IMR-90 (cell line): Measurements from ENCODE around the gene MKX. TPM values are rescaled to one million over a fixed set of nuclear protein-coding genes. Genes with fewer than 3 reads are reported as not detected.

Experiments
- ATAC-seq: fragments of 200-7000 bp; cut with Tn5 transposase; 2 replicates; pipeline ENCODE4 v1.9.1; 2020; ENCODE audit warnings: low read depth, mild to moderate bottlenecking, moderate library complexity
- BruUV-seq: library from RNA; stranded (reverse); fragments of 400-500 nt; replicated peaks from 2 replicates; lab custom pipeline; 2021; lab: Mats Ljungman, UMichigan
- CTCF ChIA-PET: fragments of 300-600 bp; formaldehyde crosslinking; extraction: SDS; loops from one replicate; lab custom pipeline; 2021; ENCODE audit warnings: antibody characterized with exemption; lab: Yijun Ruan, JAX
- POLR2A ChIA-PET: fragments of 300-600 bp; sonication (Branson Sonifier 250); formaldehyde crosslinking; loops from one replicate; lab custom pipeline; 2022; ENCODE audit warnings: antibody characterized with exemption; ENCODE audit not compliant: unreplicated experiment; lab: Charles Lee
- DNase-seq: peaks from one replicate; pipeline ENCODE4 v3.0.0; 2013
- H2AFZ ChIP-seq: replicated peaks from 2 replicates; pipeline ENCODE3; 2013; ENCODE audit warnings: low read length, mild to moderate bottlenecking; ENCODE audit not compliant: poor library complexity
- H2AK5ac ChIP-seq: 2 replicates; pipeline ENCODE4 v1.6.1; 2013; ENCODE audit warnings: low read depth, low read length, inconsistent platforms
- H2AK9ac ChIP-seq: replicated peaks from 2 replicates; pipeline ENCODE3; 2013; ENCODE audit warnings: mild to moderate bottlenecking, low read depth, low read length, moderate library complexity; ENCODE audit not compliant: poor library complexity
- H2BK120ac ChIP-seq: 2 replicates; pipeline ENCODE4 v1.6.1; 2013; ENCODE audit warnings: low read depth, low read length, inconsistent platforms
- H2BK15ac ChIP-seq: 3 replicates; pipeline ENCODE4 v1.6.1; 2013; ENCODE audit warnings: low read depth, low read length, inconsistent platforms
- H2BK20ac ChIP-seq: 2 replicates; pipeline ENCODE4 v1.6.1; 2013; ENCODE audit warnings: low read depth, mild to moderate bottlenecking, inconsistent platforms, low read length, moderate library complexity
- H2BK5ac ChIP-seq: 2 replicates; pipeline ENCODE4 v1.6.1; 2013; ENCODE audit warnings: mild to moderate bottlenecking, low read depth, low read length, inconsistent platforms; ENCODE audit not compliant: poor library complexity, severe bottlenecking
- H3K14ac ChIP-seq: replicated peaks from 2 replicates; pipeline ENCODE4 v1.6.1; 2013; ENCODE audit warnings: low read depth, low read length, inconsistent platforms
- H3K18ac ChIP-seq: 2 replicates; pipeline ENCODE4 v1.6.1; 2013; ENCODE audit warnings: low read depth, low read length, control low read depth
- H3K23ac ChIP-seq: 2 replicates; pipeline ENCODE4 v1.6.1; 2013; ENCODE audit warnings: low read depth, low read length, inconsistent platforms
- H3K27ac ChIP-seq: 2 replicates; pipeline ENCODE4 v1.5.1; 2013; ENCODE audit warnings: mild to moderate bottlenecking, control low read depth, low read length; ENCODE audit not compliant: insufficient read depth
- H3K27me3 ChIP-seq: 2 replicates; pipeline ENCODE4 v1.6.1; 2013; ENCODE audit warnings: low read length; ENCODE audit not compliant: control insufficient read depth, insufficient read depth
- H3K36me3 ChIP-seq: 2 replicates; pipeline ENCODE4 v1.6.1; 2013; ENCODE audit warnings: low read length, mixed read lengths; ENCODE audit not compliant: control insufficient read depth, insufficient read depth
- H3K4ac ChIP-seq: 2 replicates; pipeline ENCODE4 v1.6.1; 2013; ENCODE audit warnings: low read depth, low read length, inconsistent platforms
- H3K4me1 ChIP-seq: 2 replicates; pipeline ENCODE4 v1.6.1; 2013; ENCODE audit warnings: low read length, mixed read lengths; ENCODE audit not compliant: control insufficient read depth, insufficient read depth
- H3K4me2 ChIP-seq: 2 replicates; pipeline ENCODE4 v1.6.1; 2013; ENCODE audit warnings: low read depth, mild to moderate bottlenecking, control low read depth, low read length, moderate library complexity
- H3K4me3 ChIP-seq: 2 replicates; pipeline ENCODE4 v1.5.1; 2013; ENCODE audit warnings: low read depth, mild to moderate bottlenecking, control low read depth, low read length, moderate library complexity; ENCODE audit not compliant: insufficient read depth
- H3K56ac ChIP-seq: 2 replicates; pipeline ENCODE4 v1.6.1; 2013; ENCODE audit warnings: low read length, inconsistent platforms; ENCODE audit not compliant: insufficient read depth; ENCODE audit errors: extremely low read depth
- H3K79me1 ChIP-seq, 2 experiments: 2 replicates each; pipeline ENCODE4 v1.6.1; 2013; ENCODE audit warnings: low read length in 2 of 2, inconsistent platforms in 1 of 2, low read depth in 1 of 2
- H3K9ac ChIP-seq: 2 replicates; pipeline ENCODE4 v1.6.1; 2013; ENCODE audit warnings: low read depth, low read length, control low read depth
- H3K9me1 ChIP-seq: 2 replicates; pipeline ENCODE4 v1.6.1; 2013; ENCODE audit warnings: low read length, inconsistent platforms; ENCODE audit not compliant: insufficient read depth
- H3K9me3 ChIP-seq: 2 replicates; pipeline ENCODE4 v1.6.1; 2013; ENCODE audit warnings: low read length; ENCODE audit not compliant: control insufficient read depth, insufficient read depth
- H4K20me1 ChIP-seq: 2 replicates; pipeline ENCODE4 v1.6.1; 2013; ENCODE audit warnings: low read length, inconsistent platforms; ENCODE audit not compliant: insufficient read depth
- H4K5ac ChIP-seq: 2 replicates; pipeline ENCODE4 v1.6.1; 2013; ENCODE audit warnings: mild to moderate bottlenecking, low read depth, low read length, control low read depth
- H4K8ac ChIP-seq, 2 experiments: 2 replicates each; pipeline ENCODE4 v1.6.1; 2013; ENCODE audit warnings: low read depth in 2 of 2, low read length in 2 of 2, control low read depth in 1 of 2, inconsistent platforms in 1 of 2
- H4K91ac ChIP-seq: 2 replicates; pipeline ENCODE4 v1.6.1; 2013; ENCODE audit warnings: low read depth, low read length, inconsistent platforms; ENCODE audit not compliant: insufficient read depth
- BHLHE40 ChIP-seq: fragments of 150-350 bp; IDR thresholded peaks from 2 replicates; pipeline ENCODE4 v1.6.1; 2016; ENCODE audit warnings: mild to moderate bottlenecking, low read depth, low read length
- ELK1 ChIP-seq: fragments of 150-350 bp; IDR thresholded peaks from 2 replicates; pipeline ENCODE4 v1.6.1; 2016; ENCODE audit warnings: low read depth, mild to moderate bottlenecking, low read length, moderate library complexity, borderline replicate concordance
- FOS ChIP-seq: fragments of 150-350 bp; IDR thresholded peaks from 2 replicates; pipeline ENCODE4 v1.6.1; 2016; ENCODE audit warnings: low read depth, low read length
- MAFK ChIP-seq: IDR thresholded peaks from 2 replicates; pipeline ENCODE4 v1.6.1; 2012; ENCODE audit warnings: low read depth, low read length, improper control_type of control experiment
- MAZ ChIP-seq: IDR thresholded peaks from 2 replicates; pipeline ENCODE4 v1.6.1; 2012; ENCODE audit warnings: low read depth, mild to moderate bottlenecking, low read length, improper control_type of control experiment, moderate library complexity, borderline replicate concordance
- MXI1 ChIP-seq: IDR thresholded peaks from 2 replicates; pipeline ENCODE4 v1.6.1; 2012; ENCODE audit warnings: low read depth, mild to moderate bottlenecking, low read length, moderate library complexity, borderline replicate concordance
- NFE2L2 ChIP-seq: fragments of 150-350 bp; IDR thresholded peaks from 2 replicates; pipeline ENCODE4 v1.6.1; 2016; ENCODE audit warnings: low read depth, mild to moderate bottlenecking, low read length
- POLR2A ChIP-seq: IDR thresholded peaks from 2 replicates; pipeline ENCODE4 v1.6.1; 2012; ENCODE audit warnings: mild to moderate bottlenecking, low read depth, low read length
- RCOR1 ChIP-seq: IDR thresholded peaks from 2 replicates; pipeline ENCODE4 v1.6.1; 2012; ENCODE audit warnings: mild to moderate bottlenecking, low read length, improper control_type of control experiment; ENCODE audit not compliant: insufficient replicate concordance
- RFX5 ChIP-seq: IDR thresholded peaks from 2 replicates; pipeline ENCODE4 v1.8.0; 2012; ENCODE audit warnings: low read depth, mild to moderate bottlenecking, low read length, moderate library complexity
- SMC3 ChIP-seq: fragments of 150-350 bp; IDR thresholded peaks from 2 replicates; pipeline ENCODE4 v1.6.1; 2016; ENCODE audit warnings: low read depth, mild to moderate bottlenecking, antibody characterized with exemption, low read length, moderate library complexity
- USF2 ChIP-seq: fragments of 150-350 bp; IDR thresholded peaks from 2 replicates; pipeline ENCODE4 v1.6.1; 2017; ENCODE audit warnings: mild to moderate bottlenecking, antibody characterized with exemption, low read length, low read depth
- whole genome bisulfite sequencing, 2 experiments: methylation state at CpG; one replicate each; pipeline versions ENCODE4 v1.1.5 to v1.1.7; 2013; ENCODE audit warnings: missing lambda C conversion rate in 2 of 2; ENCODE audit not compliant: insufficient read length in 1 of 2; ENCODE audit errors: extremely low coverage in 2 of 2; 5-methylcytosine and 5-hydroxymethylcytosine counted together
- dilution Hi-C: fragments of 300-500 bp; cut with HindIII; formaldehyde crosslinking; loops from one replicate; pipeline ENCODE4 v1.14.3; 2018; ENCODE audit warnings: low sequenced_read_pairs; ENCODE audit not compliant: unreplicated experiment
- in situ Hi-C: fragments of 300-500 bp; cut with MboI; formaldehyde crosslinking; loops from 3 replicates; pipeline ENCODE4 v1.14.3; 2019; ENCODE audit warnings: low sequenced_read_pairs, inconsistent platforms, mixed read lengths
- intact Hi-C: fragments of 100-400 bp; cut with micrococcal nuclease; formaldehyde crosslinking; loops from 2 replicates; pipeline ENCODE4 v1.10.0; 2022
- polyA plus RNA-seq, 3 experiments: library from polyadenylated mRNA; depleted of rRNA; stranded (reverse); fragments of >200 nt; gene quantifications; 2 replicates each; pipeline ENCODE4 v1.2.3, GENCODE V29; 2012; ENCODE audit warnings: low replicate concordance in 1 of 3
- total RNA-seq: library from RNA; depleted of rRNA; stranded (reverse); fragments of >200 nt; gene quantifications from 2 replicates; pipeline ENCODE4 v1.2.3, GENCODE V29; 2012

MKX gene
- total and polyA plus RNA-seq, 2 of the 4 experiments (the other 2 are of a cell fraction): 0.10 to 0.36 TPM

GRCh38 chr10:27638071-27638750 lies 107.4 kb downstream of the MKX start (continued):
- no peak for TF ChIP-seq BHLHE40

GRCh38 chr10:27637601-27638000 lies 108.0 kb downstream of the MKX start:
- no peak overlapping the region for H3K4me2 ChIP-seq
- H3K56ac ChIP-seq: no peak overlapping the region
- no peak overlapping the region for H4K5ac ChIP-seq
- peak overlapping the region; percentile 35 for H2BK120ac ChIP-seq
- peak; percentile 6 for DNase-seq
- ChIA-PET CTCF (interaction anchor here (0.6 kb wide), 1 partner anchor 33 kb away, joined by 3 read pairs; no protein-coding TSS in a partner anchor), POLR2A (interaction anchor here (0.6 kb wide), 1 partner anchor 41 kb away, joined by 7 read pairs; no protein-coding TSS in a partner anchor)
- no peak overlapping the region for H3K23ac ChIP-seq
- H3K14ac ChIP-seq: no peak overlapping the region
- no peak overlapping the region for H4K91ac ChIP-seq
- H3K4me3 ChIP-seq: no peak overlapping the region
- H3K9ac ChIP-seq: no peak overlapping the region
- no peak overlapping the region for H2AK5ac ChIP-seq
- H2BK20ac ChIP-seq: no peak overlapping the region
- no peak overlapping the region for H3K4ac ChIP-seq
- WGBS, 2 experiments: no CpG with 5 or more reads among the region's 2 CpGs
- peak; percentile 65 for ATAC-seq
- no peak overlapping the region; the same call in 1 of the 2 replicates for H3K18ac ChIP-seq
- no peaks in the 10 kb centered on the region; the same call in 1 of the 2 replicates for H3K9me3 ChIP-seq
- H2BK15ac ChIP-seq: no peak overlapping the region
- no peaks in the 10 kb centered on the region for H3K36me3 ChIP-seq
- H3K79me1 ChIP-seq: no peaks in the 10 kb centered on the region
- H2AFZ ChIP-seq: no peak overlapping the region
- H3K27me3 ChIP-seq: no peaks in the 10 kb centered on the region
- intact Hi-C loops (no loop called here), in situ Hi-C loops (no loop called here), dilution Hi-C loops (no loop called here)
- H3K9me1 ChIP-seq: no peaks in the 10 kb centered on the region
- no peaks in the 10 kb centered on the region; the same call in 1 of the 2 replicates for H3K4me1 ChIP-seq
- H4K20me1 ChIP-seq: no peaks in the 10 kb centered on the region
- H2BK5ac ChIP-seq: peak overlapping the region; percentile 29
- H2AK9ac ChIP-seq: no peak overlapping the region
- H3K27ac ChIP-seq: no peak overlapping the region
- BruUV-seq: no TSS peak
- no peak overlapping the region for H4K8ac ChIP-seq
- TF ChIP-seq MXI1 (no peak), RFX5 (no peak), USF2 (no peak), MAFK (no peak), POLR2A (no peak), SMC3 (no peak), FOS (no peak), RCOR1 (no peak), BHLHE40 (no peak), NFE2L2 (no peak), MAZ (no peak), ELK1 (no peak)
